ENCODE results near the gene VHLL. TPM values are rescaled to one million over a fixed set of nuclear protein-coding genes. Genes with fewer than 3 reads are reported as not detected.

The VHLL gene
- total and polyA plus RNA-seq, 4 donors = 0.67 TPM; not detected in 3

GRCh38 chr1:156303241-156303640 is 4.1 kb upstream of the VHLL start (continued):
- TF ChIP-seq, protein P1, sequence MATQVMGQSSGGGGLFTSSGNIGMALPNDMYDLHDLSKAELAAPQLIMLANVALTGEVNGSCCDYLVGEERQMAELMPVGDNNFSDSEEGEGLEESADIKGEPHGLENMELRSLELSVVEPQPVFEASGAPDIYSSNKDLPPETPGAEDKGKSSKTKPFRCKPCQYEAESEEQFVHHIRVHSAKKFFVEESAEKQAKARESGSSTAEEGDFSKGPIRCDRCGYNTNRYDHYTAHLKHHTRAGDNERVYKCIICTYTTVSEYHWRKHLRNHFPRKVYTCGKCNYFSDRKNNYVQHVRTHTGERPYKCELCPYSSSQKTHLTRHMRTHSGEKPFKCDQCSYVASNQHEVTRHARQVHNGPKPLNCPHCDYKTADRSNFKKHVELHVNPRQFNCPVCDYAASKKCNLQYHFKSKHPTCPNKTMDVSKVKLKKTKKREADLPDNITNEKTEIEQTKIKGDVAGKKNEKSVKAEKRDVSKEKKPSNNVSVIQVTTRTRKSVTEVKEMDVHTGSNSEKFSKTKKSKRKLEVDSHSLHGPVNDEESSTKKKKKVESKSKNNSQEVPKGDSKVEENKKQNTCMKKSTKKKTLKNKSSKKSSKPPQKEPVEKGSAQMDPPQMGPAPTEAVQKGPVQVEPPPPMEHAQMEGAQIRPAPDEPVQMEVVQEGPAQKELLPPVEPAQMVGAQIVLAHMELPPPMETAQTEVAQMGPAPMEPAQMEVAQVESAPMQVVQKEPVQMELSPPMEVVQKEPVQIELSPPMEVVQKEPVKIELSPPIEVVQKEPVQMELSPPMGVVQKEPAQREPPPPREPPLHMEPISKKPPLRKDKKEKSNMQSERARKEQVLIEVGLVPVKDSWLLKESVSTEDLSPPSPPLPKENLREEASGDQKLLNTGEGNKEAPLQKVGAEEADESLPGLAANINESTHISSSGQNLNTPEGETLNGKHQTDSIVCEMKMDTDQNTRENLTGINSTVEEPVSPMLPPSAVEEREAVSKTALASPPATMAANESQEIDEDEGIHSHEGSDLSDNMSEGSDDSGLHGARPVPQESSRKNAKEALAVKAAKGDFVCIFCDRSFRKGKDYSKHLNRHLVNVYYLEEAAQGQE (IDR thresholded peaks at IDR 0.05) = no peak
- no peak for TF ChIP-seq YY1 (IDR thresholded peaks at IDR 0.05)
- no peak for TF ChIP-seq TAF1 (conservative IDR thresholded peaks at IDR 0.05)
- TF ChIP-seq ATF3 (IDR thresholded peaks at IDR 0.05) = no peak
- TF ChIP-seq JUND (IDR thresholded peaks at IDR 0.05) = no peak
- no peak for TF ChIP-seq FOXA1 (IDR thresholded peaks at IDR 0.05)
- TF ChIP-seq FOXA2 (IDR thresholded peaks at IDR 0.05) = no peak
- TF ChIP-seq GABPA (IDR thresholded peaks at IDR 0.05 in 1 of 2, conservative IDR thresholded peaks at IDR 0.05 in 1 of 2) = no peak
- TF ChIP-seq RAD21 (IDR thresholded peaks at IDR 0.05) = no peak

DNA sequence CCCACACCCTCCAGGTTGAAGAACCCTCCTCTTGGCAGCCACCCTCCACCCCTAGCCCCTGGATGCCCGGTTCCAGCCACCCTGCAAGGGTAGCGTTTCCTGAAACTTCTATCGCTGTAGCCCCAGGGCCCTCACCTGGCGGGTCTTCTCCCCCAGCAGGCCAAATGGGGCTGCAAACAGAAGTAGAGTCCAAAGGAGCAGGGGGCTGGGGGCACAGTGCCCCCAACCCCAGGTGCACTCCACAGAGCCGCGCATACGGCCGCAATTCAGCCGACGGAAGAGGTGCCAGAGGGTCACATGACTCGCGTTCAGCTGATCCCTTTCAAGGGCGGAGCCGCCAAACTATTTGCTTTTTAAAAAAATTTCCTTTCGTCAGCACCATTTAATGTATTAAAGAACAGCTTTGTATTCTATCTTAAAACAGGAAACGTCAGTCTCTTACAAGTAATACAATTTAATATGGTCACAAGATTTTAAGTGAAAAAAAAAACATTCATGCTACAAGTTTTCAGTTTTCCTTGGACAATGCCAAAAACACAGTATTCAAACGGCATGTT is 3.6 kb downstream of the VHLL start, which contains the start of gene GLMP:
Gene GLMP, minus strand, starts transcription at position 289 of the 557 bp plus-strand sequence. Its CDS starts 34 bp downstream, at position 255.
- Histone ChIP-seq H3K36me3 (ENCODE audit: control insufficient read depth in 4 of 4, insufficient read depth in 3 of 4, low read depth in 1 of 4, low read length in 3 of 4) (peaks cover 0 to 3% (median 1%) of the 10 kb centered on the region in 4 donors), H3K27me3 (ENCODE audit: control insufficient read depth in 4 of 4, insufficient read depth in 4 of 4, low read length in 3 of 4) (no peaks in the 10 kb centered on the region), H3K4me3 (ENCODE audit: low read depth in 1 of 3, low read length in 3 of 3) (peak within 1 kb of the TSS; percentile 75 to 92 (median 91)), H3K9me3 (ENCODE audit: control insufficient read depth in 4 of 4, low read length in 3 of 4) (no peaks in the 10 kb centered on the region), H3K4me1 (ENCODE audit: control insufficient read depth in 4 of 4, insufficient read depth in 4 of 4, low read length in 3 of 4) (peaks cover 16 to 54% (median 49%) of the 10 kb centered on the region in 4 donors), H3K9ac (ENCODE audit: low read depth in 1 of 2, low read length in 2 of 2) (peak within 1 kb of the TSS; percentile 52 to 70), H3K27ac (ENCODE audit: low read depth in 1 of 2, low read length in 2 of 2) (peak within 1 kb of the TSS in 1 of 2 donors; percentile 49)
- WGBS = under 1% methylated on average over 17 of the region's 17 CpGs
- DNase-seq (ENCODE audit: low spot score) = peak; percentile 73
- TF ChIP-seq, protein P2, sequence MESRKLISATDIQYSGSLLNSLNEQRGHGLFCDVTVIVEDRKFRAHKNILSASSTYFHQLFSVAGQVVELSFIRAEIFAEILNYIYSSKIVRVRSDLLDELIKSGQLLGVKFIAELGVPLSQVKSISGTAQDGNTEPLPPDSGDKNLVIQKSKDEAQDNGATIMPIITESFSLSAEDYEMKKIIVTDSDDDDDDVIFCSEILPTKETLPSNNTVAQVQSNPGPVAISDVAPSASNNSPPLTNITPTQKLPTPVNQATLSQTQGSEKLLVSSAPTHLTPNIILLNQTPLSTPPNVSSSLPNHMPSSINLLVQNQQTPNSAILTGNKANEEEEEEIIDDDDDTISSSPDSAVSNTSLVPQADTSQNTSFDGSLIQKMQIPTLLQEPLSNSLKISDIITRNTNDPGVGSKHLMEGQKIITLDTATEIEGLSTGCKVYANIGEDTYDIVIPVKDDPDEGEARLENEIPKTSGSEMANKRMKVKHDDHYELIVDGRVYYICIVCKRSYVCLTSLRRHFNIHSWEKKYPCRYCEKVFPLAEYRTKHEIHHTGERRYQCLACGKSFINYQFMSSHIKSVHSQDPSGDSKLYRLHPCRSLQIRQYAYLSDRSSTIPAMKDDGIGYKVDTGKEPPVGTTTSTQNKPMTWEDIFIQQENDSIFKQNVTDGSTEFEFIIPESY (IDR thresholded peaks at IDR 0.05) = peak; percentile 70
- TF ChIP-seq YY1 (IDR thresholded peaks at IDR 0.05) (peak; percentile 37), CTCF (IDR thresholded peaks at IDR 0.05; ENCODE audit: low read depth, low read length, missing input control) (no peak), NR2F2 (IDR thresholded peaks at IDR 0.05) (no peak), SP1 (IDR thresholded peaks at IDR 0.05) (no peak), JUND (IDR thresholded peaks at IDR 0.05) (no peak), FOXA1 (IDR thresholded peaks at IDR 0.05) (no peak), HNF4G (IDR thresholded peaks at IDR 0.05) (no peak), RXRA (IDR thresholded peaks at IDR 0.05) (peak in 1 of 2 donors; percentile 21), EGR1 (IDR thresholded peaks at IDR 0.05; ENCODE audit: low read depth in 2 of 2) (peak in 1 of 2 donors; percentile 14), RAD21 (IDR thresholded peaks at IDR 0.05) (no peak), GABPA (IDR thresholded peaks at IDR 0.05 in 1 of 2, conservative IDR thresholded peaks at IDR 0.05 in 1 of 2) (peak in 1 of 2 donors; percentile 48), FOXA2 (IDR thresholded peaks at IDR 0.05) (no peak), ATF3 (IDR thresholded peaks at IDR 0.05) (no peak), HNF4A (conservative IDR thresholded peaks at IDR 0.05) (peak in 1 of 2 donors; percentile 29), TAF1 (conservative IDR thresholded peaks at IDR 0.05) (no peak)
- TF ChIP-seq, protein P3, sequence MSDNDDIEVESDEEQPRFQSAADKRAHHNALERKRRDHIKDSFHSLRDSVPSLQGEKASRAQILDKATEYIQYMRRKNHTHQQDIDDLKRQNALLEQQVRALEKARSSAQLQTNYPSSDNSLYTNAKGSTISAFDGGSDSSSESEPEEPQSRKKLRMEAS (IDR thresholded peaks at IDR 0.05) = peak; percentile 23
- TF ChIP-seq, protein P1 (IDR thresholded peaks at IDR 0.05) = peak; percentile 20
